ENCODE results near the gene KLC4.
A peak's percentile ranks its signal among the peaks of the same experiment; 100 is the strongest.
"Not testable (repeated sequence)": the region's sequence is repeated elsewhere in the genome, so short reads cannot be mapped to it uniquely, and the experiment has no call there.

KLC4 gene

DNA sequence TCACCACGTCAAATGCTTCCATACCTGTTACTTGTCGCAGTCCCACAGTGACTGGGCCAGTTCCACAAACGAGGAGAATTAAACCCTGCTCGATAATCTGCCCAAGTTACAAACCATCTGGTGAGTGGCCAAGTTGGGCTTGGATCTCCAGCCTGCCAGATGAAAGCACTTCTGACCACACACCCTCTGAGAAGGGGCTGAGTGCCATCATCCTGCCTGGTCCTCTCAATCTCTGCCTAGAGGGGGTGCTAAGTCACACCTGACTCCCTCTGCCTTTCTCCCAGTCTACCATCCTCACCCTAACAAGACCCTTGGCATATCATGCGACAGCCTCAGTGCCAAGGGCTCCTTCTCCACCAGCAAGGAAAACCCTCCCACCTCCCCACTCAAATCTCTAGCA lies 22.2 kb upstream of the KLC4 start:
- no peak for DNase-seq

DNA sequence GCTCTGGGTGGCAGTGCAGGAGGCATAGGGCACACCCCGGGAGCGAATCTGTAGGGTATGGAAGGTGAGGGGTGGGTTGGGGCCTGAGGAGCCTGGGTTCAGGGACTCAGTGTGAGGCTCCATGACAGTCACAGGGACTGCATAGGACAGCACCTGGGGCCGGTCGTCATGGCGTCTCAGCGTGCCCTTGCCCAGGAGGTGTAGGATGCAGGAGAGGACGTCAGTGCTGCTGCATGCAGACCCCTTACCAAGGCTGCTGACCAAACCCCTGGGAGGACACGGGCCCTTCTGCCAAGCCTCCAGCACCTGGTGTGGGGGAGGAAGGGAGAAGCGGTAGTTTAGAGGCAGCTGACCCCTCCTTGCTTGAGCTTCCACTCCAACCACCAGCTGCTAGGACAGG lies 21.7 kb upstream of the KLC4 start:
- no peak for DNase-seq

DNA sequence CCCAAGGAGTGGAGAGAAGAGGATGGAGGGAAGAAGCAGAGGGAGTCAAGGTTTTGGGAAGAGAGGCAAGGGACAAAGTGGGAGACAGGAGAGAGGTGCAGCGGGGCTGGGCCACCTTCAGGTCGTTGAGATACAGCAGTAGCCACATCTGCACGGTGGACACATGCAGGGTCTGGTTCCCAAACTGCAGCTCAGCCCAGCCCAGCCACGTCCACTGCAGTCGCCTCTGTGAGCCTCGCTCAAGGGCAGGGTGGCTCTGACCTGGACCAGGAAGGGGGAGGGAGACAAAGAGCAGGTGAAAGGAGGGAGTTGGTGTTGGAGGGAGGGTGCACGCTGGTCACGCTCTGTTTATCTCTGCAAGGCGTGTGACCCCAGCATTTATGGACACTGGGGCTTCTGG lies 20.7 kb upstream of the KLC4 start:
- DNase-seq, result no peak

DNA sequence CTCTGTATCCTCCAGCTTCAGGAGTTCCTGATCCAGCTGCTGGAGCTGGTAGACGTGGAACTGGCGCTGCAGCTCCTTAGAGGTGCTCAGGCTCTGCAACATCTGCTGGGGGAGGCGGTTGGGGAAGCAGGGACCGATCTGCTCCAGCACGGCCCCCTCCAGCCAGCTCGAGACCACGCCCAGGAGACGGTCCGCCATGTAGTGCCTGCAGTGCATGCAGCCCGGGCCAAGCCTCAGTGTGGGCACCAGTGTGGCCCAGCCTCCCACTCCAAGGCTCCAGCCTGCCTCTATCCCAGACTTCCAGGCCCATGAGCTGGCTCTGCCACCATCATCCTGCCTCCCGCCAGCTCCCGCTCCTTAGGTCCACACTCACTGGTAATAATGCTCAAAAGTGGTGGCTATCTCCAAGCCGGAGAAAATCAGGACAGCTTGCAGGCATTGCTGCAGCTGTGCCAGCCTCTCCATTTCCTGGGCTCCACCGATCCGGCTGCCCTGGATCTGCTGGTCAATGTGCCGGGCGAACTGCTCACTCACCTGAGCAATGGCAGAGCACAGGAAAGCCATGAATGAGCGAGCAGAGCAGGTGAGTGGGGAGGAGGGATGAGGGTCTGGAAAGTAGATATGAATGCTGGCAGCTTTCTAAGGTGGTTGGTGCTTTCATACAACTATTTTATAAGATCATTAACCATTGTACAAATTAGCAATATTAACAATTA lies 18.7 kb upstream of the KLC4 start:
- no peak for DNase-seq

DNA sequence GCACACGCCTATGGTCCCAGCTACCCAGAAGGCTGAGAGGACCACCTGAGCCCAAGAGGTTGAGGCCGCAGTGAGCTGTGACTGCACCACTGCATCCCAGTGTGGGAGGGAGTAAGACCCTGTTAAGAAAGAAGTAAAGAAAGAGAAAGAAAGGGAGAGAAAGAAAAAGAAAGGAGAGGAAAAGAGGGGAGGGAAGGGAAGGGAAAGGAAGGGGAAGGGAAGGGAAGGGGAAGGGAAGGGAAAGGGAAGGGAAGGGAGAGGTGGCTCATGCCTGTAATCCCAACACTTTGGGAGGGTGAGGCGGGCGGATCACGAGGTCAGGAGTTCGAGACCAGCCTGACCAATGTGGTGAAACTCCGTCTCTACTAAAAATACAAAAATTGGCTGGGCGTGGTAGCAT lies 18.0 kb upstream of the KLC4 start:
- DNase-seq, result not testable (repeated sequence)

DNA sequence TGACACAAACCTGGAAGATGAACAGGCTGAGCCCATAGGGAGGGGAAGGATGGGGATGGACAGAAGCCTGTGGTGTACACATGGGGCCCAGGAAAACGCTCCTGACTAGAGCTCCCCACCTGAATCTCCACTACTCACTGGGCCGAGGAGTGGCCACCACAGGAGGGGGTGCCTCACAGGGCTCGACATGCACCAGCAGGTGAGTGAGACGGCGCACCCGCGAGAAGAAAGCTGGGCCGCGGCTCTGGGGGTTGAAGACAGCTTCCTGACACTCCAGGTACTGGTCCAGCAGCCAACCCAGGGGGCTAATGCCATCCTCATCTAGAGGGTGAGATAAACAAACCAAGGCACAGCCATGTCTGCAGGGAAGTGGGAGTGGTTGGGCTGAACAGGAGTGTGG lies 16.1 kb upstream of the KLC4 start:
- no peak for DNase-seq

DNA sequence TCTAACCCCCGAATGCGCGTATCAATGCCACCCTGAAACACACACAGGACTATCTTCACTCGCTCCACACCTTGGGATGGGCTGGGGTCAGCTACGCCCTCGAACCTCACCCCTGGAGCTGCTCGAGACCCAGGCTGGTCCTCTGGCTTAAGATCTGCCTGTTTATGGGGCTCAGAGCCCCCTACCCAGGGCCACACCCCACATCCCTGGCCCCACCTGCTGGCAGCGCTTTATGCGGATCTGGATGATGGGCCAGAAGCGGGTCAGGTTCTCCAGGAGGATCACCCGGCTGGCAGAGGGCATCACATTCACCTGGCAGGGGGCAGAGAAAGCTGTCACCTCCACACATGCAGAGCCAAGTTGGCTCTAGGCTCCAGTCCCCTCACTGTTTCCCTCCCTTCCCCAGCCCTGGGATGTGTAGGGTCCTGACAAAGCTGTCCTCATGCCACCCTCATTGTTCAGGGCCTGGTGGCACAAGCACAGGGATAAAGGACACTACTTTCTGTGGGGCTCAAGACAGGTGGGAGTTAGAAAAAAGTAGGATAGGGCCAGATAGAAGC lies 14.0 kb upstream of the KLC4 start:
- no peak for DNase-seq

DNA sequence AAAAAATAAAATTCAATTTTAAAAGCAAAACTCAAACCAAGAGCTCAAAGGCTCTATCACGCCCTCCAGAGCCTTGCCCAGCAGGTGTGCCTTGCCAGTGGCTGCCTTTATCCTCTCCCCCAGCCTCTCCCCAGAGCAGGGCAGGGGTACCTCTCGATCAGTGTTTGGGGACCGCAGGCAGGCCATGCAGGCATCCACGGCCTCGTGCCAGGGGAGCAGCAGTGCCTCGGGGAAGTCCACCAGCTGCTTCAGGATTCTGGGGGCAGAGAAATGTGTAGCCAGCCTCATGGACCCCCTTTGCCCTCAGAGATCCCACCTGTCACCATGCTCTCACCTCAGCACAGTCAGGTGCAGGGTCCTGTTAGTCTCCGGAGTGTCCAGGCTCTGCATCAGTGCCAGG lies 11.4 kb upstream of the KLC4 start:
- no peak for DNase-seq

DNA sequence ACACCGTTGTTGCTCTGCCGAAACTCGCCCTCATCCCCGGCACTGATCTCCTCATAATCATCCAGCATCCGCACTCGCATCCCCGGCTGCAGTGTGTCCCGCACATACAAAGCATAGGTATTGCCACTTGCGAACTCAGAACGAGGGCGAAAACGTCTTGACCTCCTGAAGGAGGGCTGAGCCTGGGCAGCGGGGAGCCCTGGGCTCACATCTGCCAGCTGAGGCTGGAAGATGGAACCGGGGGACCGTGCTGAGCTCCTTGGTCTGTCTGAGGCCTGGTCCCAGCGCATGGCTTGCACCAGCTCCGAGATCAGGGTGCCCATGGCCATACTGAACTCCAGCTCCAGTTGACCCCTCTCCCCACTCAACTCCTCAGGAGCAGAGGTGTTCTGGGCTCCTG lies 8.4 kb upstream of the KLC4 start:
- no peak for DNase-seq

DNA sequence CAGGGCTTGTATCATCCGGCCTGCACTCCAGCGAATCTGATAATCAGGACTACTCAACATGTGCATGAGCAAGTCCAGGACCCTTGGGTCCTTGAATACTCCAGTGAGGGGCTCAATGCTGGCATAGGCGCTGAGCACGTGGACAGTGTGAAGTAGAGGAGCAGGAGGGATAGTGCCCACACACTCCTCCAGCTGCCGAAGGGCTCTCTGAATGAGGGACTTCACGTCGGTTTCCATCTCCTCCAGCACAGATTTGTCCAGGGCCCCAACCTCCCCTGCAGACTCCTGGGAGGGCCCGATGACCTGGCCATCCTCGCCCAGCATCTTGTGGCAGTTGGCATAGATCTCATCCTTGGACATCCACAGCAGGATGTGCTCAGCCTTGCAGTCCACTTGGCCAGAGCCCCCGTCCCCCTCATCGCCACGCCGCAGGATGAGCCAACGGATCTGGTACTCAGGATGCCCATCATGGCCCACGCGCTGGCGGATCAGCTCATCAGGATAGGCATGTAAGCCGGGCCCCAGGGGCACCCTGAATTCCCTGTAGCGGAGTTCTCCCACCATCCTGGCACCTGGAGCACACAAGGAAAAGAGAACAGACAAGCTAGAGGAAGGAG lies 7.1 kb upstream of the KLC4 start:
- no peak for DNase-seq

DNA sequence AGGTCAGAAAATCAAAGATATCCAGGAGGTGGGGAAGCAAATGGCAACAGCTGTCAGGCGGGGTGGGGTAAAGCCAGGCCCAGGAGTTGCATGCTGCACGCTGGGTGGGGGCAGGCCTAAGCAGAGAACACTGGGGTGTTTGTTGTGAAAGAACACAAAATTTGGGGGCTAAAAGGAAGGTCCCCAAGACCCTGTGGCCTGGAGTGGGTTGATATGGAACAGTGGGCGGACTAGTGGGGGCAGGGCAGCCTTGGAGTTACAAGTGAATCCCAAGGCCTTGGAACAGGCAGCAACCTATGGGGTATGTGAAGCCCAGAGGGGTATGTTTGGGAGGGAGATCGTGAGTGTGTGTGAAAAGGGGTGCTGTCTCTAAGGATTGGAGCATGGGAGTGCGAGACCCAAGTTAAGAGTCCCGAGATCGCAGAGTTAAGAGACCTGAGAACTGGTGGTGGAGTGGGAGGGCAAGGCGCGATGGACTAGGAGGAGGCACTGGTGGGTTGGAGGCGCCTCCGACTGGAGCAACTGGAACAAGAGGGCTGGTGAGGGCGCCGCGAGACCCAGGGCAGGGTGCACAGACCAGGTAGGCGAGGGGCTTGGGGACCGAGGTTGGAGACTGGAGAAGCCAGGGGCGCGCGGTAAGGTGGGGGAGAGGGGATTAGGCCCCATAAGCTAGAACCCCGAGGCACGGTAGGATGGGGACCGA lies 6.4 kb upstream of the KLC4 start:
- DNase-seq, result no peak

DNA sequence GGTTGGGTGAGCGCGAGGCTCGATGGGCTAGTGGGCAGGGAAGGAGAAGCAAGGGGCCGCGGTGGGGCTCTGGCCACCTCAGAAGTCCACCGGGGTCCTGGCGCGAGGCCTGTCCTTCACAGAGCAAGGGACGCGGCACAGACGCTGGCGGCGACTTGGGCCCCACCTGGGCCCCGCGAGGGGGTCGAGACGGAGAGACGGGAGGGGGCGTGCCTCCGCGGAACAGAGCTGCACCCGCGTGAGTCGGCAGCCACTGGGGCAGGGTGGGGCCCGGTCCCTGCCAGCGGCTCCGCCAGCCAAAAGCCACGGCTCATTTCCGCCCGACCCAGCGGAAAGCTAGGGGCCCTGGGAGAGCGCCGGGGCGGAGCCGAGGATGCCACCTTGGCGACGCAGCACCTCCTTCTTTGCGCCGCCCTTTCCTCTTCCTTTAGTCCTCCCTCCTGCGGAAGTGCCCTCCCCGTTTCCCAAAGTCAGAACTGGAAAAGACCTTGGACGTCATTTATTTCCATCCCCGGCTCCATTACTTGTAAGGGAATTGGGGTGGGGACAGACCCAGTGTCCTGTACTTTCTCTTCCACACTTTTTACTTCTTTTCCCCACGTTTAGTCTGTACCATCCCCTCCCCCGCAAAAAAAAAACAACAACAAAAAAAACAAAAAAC lies 5.8 kb upstream of the KLC4 start, which contains the start of gene CUL7:
Gene CUL7 (minus strand): TSS at position 307 of the 661 bp plus-strand sequence. CDS start 1,063 bp downstream, outside the sequence.
- DNase-seq, result peak; percentile 75

DNA sequence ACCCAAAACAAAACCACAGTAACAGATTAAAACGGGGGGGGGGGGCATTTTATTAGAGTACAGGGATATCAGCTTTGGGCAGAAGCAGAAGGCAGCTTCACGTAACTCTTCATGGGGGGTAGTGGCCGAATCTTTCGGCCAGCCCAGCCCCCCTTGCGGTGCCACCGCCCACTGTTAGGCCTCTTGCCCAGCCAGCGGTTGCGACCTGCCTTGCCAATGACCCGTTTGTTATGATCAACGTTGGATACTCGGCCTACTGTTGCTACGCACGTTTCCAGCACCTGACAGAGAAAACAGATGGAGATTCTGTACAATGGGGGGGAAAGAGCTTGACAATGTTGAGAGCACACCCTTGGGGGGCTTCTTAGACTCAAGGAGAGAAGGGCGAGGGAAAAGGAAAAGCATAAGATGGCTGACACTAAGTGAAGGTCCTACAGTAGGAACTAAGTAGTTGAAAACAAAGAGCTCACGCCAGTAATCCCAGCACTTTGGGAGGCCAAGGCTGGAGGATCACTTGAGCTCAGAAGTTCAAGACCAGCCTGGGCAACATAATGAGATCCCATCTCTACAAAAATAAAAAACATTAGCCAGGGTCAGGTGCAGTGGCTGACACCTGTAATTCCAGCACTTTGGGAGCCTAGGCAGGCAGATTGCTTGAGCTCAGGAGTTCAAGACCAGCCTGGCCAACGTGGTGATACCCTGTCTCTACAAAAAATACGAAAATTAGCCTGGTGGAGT lies 5.1 kb upstream of the KLC4 start:
- no peak for DNase-seq

DNA sequence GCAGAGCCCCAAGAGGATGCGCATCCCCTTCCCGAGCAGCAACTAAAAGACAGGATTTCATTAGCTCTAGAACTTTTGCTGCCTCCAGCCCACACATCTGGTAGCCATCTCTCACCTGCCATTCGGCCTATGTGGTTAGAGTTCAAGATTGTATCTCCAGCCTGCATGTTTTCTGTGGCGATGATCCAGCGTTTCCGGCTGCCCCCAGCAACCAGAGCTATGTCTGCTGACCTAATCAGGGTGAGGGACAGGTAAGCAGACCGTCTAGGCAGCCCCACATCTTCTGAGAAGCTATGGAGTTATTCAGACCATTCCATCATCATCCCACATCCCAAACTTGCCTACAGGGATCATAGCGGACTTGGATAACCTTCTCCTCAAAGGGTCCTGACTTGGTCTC lies 3.5 kb upstream of the KLC4 start:
- DNase-seq, result no peak

DNA sequence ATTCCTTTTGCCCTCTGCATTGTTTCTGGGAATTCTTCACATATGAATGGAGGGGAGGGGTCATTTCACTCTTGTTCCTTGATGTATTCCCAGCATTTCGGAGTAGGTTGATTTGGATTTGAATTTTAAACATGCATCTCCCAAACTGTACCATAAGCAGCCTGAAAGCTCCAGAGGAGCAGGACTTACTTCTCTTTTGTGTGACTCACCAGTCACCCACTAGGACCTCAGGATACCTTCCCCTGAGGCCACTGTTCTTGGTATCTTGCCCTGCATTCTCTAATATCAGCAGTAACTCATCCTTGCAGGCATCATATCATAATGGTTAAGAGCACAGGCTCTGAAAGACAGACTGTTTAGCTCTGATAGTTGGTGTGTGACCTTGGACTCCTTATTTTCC lies 900 bp upstream of the KLC4 start:
- DNase-seq, result no peak

DNA sequence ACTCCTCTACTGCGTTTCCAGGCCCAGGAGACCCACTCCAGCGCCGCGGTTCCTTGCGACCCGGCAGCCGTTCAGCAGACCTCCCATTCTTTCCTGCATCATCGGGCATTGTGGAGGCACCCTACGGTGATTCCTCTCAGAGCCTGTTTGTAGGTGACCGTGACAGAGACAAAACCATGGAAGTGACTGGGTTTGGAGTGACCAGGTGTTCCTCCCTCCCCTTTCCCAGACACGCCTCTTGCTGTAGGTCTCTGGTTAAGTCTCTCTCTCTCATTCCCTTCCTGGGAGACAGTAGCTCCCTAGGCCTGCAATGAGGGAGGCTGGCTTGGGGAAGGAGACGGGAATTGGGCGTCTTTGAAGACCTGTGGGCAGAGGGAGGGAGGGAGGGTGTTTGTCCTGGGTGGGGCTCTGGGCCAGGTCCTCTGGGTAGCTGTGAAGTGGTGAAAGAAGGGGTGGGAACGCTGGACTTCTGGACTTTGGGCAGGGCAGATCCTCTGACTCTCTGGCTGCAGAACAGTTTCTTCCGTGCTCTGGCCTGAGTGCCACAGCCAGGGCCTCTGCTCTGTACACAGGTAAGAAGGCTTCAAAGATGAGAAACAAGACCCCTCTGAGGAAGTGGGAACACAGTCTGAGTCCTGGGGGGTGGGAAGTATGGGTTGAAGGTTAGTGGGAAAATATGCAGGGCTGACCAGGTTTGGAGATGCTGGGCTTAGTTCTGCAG lies 763 bp downstream of the KLC4 start:
- no peak for DNase-seq

DNA sequence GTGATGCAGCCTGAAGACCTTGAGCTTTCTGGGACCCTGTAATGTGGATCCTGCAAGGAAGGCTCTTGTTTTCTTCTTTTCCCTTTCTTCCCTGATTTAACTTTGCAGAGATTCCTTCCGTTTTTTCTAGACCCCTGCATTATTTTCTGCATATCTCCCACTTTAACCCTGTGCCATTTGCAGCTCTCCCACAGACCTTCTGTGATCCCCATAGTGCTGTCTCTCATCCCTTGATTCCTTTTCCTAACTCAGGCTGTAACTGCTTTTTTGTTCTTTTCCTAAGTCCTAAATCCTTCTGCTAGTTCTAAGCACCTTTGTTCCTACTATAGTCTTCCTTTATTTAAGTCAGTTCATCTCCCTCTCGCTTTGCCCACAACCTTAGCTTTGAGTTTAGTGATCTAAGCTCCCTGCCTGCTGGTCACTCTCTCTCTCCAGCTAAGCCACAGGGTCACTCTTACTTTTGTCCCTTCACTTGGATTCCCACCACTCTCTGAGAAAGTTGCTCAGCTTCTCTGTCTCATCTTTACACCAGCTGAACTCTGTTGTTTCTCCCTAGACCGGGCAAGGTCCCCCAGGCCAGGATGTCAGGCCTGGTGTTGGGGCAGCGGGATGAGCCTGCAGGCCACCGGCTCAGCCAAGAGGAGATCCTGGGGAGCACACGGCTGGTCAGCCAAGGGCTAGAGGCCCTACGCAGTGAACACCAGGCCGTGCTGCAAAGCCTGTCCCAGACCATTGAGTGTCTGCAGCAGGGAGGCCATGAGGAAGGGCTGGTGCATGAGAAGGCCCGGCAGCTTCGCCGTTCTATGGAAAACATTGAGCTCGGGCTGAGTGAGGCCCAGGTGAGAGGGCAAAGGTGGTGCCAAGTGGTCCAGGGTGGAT lies 1.6 kb downstream of the KLC4 start:
- no peak for DNase-seq

DNA sequence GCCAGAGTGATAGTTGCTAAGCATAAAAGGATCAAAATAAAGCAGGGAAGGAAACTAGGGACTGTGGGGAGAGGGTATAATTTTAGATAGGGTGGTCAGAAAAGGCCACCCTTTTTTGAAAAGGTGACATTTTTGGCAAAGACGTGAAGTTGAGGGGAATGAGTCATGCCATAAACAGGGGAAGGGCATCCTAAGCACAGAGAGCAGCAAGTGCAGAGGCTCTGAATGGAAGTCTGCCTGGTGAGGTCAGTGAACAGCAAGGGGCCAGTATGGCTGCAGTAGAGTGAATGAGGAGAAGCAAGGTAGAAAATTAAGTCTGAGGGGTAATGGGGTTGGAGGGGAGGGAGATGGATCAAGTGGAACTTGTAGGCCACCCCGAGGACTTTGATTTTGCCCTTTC lies 2.4 kb downstream of the KLC4 start:
- no peak for DNase-seq

DNA sequence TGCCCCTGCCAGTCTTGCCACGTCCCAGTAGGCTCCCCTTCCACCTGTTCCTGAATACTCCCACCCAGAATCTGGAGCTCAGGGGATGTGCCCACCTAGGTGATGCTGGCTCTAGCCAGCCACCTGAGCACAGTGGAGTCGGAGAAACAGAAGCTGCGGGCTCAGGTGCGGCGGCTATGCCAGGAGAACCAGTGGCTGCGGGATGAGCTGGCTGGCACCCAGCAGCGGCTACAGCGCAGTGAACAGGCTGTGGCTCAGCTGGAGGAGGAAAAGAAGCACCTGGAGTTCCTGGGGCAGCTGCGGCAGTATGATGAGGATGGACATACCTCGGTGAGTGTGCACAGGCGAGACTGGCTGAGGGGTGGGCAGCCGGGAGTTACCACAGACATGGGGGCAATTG lies 3.4 kb downstream of the KLC4 start:
- DNase-seq, result no peak

DNA sequence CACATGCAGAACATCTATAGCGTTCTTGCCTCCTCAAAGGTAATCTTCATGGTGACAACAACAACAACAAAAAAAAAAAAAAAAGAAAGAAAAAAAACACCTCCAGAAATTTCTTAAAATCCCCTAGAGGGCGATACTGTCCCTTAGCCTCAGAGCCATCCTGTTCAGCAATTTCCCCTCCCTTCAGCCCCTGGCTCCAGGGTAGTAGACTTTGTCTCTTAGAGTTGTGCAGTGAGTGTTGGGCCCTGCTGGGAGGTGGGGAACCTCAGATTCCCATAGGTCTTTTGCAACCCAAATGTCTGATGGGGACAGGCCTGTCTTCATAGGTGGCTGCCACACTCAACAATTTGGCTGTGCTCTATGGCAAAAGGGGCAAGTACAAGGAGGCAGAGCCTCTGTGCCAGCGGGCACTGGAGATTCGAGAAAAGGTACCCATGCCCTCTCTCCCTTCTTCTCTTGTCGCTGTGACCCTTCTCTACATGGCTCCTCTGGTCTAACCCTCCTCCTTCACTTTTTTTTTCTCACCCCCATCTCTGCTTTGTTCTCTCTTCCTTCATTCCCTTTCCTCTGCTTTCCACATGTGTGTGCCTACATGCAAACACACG lies 10.7 kb downstream of the KLC4 start:
- no peak for DNase-seq
